Stimulated activated CD4-positive, alpha-beta T cell treated with anti-CD3 and anti-CD28 coated beads, TNF-alpha, amount 100 ng/mL, for 4 hours (primary cell): Measurements from ENCODE around the gene IRF4.

Experiments used
- DNase-seq, 3 experiments: peaks; one replicate each; pipeline ENCODE4 v3.0.0-alpha.2; 2020; ENCODE audit warnings: low read depth in 3 of 3

IRF4 gene

DNA sequence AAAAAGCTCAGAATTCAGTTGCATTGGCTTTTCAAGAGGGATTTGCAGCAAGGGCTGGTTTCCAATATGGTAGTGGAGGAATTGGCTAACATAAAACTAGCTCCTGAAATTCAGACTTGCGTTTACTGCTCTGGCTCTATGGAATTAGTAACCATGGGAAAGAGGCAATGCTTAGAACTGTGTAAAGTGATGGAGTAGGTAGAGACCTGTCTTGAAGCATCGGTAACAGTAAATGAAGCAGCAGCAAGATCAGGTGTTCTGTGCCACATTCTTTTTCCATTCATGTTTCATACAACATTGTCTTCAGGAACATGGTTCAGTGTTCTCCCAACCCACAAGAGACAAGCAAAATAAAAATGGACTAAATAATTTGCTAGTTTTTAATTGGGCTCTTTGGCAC lies 6.5 kb downstream of the IRF4 start:
- DNase-seq: no peak

DNA sequence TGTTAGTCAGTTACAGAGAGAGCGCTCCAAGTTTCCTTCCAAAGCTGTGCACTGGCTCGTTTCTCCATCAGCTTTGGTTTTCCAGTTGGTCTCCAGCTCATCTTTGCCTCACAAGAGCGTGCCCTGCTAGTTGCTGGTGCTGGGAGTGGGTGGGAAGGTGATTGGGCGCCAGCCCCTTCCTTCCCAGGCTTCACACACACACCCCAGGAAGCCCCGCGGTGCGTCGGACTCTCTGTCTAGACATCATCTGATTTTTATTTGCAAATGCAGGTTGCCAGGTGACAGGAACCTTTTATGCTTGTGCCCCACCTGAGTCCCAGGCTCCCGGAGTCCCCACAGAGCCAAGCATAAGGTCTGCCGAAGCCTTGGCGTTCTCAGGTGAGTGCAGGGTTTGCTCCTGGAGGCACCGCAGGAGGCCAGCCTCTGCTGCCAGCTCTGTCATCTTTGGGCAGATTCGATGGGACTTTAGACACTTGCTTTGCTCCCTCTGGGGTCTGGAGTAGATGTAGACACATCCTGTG lies 7.1 kb downstream of the IRF4 start:
- DNase-seq: no peak

DNA sequence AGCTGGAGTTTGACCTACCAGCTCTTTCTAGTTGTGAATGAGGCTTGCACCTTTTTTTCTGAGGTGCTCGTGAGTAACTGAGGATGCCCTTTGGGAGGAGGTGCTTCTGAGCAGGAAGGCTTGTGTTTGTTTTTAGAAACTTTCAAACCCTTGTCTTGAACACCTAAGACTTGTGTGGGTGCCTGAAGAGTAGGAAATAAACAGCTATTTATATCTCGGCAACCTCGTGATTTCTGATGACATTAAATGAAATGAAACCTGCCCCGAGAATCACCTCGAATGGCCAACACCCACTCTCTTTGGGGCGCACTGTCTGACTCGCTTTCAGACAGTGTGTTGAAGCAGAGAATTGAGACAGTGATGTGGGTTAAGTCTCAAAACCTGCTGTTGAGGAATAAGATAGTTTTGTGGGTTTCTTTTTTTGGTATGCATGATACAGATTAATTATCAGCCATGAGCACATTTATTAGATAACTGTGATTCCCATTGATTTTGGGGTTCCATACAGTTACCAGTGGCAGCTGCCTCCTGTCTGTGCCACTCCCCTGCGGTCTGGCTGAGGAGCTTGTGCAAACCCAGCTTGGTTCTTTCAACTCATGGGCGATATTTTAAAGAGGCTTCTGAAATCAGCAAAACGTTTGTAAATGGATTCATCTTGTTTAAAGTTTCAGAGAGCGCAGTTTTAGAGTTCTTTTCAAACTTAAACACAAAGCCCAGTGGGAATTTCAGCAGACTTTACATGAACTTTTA lies 8.4 kb downstream of the IRF4 start:
- DNase-seq: no peak

DNA sequence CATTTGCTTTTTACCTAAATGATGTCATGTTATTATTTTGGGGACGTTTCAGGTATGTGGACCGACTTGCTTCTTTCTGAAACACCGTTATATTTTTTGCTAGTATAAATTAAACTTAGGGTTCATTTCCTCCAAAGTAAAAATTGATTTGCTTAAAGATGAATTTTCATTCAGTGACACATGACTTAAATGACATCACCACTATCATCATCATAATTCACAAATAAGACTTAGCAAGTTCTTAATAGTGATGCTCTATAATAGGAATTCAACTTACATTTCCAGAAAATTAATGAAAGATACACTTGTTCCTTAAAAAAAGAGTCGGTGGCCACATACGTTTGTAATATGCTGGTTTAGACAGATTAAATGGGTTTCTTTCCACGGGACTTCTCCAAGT lies 9.3 kb downstream of the IRF4 start:
- no peak for DNase-seq

DNA sequence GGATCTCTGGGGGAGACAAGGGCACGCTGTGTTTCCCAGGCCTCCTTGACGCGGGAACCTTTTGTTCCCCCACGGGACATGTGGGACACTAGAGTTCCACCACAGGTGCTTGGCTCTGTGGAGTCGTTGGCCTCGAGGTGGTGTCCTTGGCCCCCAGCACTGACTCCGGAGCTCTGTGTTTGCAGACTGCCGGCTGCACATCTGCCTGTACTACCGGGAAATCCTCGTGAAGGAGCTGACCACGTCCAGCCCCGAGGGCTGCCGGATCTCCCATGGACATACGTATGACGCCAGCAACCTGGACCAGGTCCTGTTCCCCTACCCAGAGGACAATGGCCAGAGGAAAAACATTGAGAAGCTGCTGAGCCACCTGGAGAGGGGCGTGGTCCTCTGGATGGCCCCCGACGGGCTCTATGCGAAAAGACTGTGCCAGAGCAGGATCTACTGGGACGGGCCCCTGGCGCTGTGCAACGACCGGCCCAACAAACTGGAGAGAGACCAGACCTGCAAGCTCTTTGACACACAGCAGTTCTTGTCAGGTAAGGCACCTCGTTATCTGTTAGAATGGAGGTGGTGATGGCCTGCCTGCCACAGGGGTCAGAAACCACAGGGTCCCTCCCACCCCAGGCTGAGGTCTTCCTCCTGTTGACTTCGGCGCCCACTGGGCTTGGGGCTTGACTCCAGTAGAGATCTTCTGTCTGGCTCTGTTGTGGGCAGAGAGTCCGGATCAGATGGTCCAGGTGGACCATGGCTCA lies 9.9 kb downstream of the IRF4 start:
- no peak for DNase-seq

DNA sequence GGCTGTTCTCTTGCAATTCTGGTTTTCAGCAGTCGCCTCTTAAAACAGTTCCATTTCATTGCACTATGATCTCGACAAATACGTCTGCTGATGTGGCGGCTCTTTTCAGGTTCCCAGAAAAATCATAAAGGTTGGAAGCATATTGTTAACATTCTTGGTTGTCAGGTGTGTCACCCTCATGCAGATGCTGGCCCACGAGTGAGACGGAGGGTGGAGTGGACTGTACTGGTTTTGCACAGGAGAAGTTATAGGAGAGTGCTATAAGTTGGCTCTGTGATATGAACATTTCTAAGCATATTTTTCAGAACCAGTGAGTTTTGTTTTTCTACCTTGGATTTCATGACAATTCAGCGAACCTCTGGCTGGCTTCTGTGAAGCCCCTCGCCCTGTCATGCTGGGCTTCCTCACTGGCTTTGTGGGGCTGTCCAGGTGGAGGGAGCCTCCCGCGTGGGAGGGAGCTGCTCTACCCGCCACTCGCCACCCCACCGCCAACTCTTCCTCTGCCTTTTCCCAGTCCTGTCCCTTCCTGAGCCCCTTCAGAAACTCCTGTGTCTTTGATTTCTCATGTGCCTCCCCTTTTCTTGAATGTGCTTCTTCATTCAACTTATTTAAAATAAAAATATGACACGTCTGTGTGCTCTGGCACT lies 10.6 kb downstream of the IRF4 start:
- no peak for DNase-seq

DNA sequence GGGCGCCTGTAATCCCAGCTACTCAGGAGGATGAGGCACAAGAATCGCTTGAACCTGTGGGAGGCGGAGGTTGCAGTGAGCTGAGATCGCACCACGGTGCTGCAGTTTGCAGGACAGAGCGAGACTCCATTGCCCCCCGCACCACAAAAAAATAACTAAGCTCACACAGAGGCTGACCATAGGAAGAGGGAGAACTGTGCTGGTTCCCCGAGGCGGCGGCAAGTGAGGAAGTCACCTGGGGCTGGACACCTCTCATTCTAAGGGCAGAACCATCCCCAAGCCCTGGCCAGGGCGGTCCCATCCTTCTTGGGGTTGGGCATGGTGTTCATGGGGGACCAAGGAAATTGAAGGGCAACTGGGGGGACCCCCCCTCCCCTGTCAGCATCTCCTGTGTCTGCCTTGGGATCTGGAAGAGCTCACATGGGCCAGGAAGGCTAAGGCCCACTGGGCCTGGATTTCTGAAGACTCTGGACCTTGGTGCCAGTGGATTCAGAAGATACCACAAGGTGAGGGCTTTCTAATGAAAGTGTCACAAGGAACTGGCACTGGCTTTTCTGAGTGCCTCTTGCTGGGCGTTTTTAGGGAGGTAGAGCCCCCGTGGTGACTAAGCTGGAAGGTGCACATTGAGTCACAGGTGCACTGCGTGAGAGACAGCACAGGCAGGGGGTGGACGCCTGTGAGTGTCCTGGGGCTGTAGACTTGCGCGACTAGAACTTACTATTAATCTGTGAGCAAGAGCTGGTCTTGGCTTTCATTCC lies 11.5 kb downstream of the IRF4 start:
- peak in 1 of 3 experiments; percentile 54 for DNase-seq

DNA sequence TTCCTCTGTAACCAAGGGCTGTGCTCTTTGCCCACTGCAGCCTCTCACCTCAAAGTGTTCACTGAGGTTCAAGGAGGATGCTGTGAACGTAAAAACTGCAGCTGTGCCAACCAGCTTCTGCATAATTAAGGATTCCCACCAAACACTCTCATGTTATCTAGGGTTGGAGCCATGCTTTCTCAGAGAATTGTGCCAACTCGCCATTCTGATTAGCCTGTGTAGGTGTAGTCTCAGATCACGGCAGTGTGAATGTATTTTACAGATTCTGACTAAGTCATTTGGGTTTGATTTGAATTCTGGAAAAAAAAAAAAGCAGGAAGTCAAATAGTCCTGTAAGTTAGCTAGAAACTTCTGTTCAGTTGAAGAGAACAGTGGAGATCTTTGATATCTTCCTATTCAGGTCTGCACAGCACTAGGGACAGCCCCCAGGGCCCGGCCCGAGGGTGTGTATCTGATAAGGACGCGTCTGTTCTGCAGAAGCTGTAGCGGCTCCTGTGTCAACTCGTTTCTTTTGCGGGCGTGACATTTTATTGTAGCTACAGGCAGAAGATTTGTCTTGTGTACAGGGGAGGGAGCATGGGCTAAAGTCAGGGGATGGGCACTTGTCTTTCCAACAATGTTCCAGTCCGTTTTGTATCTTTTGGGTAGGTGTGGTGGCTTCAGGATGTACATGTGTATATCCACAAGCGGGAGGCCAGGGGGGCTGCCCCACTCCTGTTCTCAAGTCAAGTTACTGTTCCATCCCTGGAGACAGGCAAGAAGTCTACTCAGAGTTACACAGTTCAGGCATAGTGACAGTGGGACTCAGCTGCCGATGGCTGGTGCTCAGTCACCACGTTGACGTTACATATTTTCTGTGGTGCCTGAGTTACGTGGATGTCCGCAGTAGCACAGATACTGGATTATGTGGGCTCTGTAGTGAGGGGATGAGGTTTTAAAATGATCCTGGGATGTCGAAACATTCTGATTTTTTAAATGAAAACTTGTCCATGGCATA lies 12.4 kb downstream of the IRF4 start:
- DNase-seq: peak in 1 of 3 experiments; percentile 35

DNA sequence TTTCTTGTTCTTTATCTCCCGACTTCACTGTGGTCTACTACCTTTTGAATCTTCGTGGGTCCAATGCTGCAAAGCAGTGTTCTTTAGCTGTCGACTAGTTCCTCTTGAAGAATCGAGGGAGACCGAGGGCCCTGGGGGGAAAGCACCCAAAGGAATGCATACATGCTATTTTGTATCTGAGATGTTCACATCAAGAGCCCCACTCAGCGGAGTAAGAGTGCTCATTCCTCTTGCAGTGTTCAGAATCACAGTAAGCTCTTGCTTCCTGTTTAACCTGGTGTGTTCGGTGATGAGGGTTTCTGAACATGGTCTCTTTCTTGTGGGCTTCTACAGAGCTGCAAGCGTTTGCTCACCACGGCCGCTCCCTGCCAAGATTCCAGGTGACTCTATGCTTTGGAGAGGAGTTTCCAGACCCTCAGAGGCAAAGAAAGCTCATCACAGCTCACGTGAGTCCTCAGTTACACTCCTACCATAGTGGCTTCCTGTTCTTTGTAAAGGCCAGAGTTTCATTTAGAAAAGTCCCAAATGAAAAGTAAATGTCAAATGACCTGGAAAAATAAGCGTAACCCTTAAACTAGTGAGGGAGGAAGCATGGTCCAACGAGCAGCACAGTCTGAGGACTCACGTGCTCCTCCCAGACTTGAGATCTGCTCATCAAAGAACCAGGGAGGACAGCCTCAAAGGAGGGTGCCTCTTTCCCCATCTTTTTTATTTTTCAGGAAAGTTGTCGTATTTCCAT lies 13.3 kb downstream of the IRF4 start:
- no peak for DNase-seq

DNA sequence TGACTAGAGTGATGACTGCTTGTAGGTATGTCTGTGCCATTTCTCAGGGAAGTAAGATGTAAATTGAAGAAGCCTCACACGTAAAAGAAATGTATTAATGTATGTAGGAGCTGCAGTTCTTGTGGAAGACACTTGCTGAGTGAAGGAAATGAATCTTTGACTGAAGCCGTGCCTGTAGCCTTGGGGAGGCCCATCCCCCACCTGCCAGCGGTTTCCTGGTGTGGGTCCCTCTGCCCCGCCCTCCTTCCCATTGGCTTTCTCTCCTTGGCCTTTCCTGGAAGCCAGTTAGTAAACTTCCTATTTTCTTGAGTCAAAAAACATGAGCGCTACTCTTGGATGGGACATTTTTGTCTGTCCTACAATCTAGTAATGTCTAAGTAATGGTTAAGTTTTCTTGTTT lies 16.6 kb downstream of the IRF4 start:
- no peak for DNase-seq

DNA sequence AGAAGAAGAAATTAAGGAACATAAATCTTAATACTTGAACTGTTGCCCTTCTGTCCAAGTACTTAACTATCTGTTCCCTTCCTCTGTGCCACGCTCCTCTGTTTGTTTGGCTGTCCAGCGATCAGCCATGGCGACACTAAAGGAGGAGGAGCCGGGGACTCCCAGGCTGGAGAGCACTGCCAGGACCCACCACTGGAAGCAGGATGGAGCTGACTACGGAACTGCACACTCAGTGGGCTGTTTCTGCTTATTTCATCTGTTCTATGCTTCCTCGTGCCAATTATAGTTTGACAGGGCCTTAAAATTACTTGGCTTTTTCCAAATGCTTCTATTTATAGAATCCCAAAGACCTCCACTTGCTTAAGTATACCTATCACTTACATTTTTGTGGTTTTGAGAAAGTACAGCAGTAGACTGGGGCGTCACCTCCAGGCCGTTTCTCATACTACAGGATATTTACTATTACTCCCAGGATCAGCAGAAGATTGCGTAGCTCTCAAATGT lies 17.1 kb downstream of the IRF4 start:
- DNase-seq: no peak

DNA sequence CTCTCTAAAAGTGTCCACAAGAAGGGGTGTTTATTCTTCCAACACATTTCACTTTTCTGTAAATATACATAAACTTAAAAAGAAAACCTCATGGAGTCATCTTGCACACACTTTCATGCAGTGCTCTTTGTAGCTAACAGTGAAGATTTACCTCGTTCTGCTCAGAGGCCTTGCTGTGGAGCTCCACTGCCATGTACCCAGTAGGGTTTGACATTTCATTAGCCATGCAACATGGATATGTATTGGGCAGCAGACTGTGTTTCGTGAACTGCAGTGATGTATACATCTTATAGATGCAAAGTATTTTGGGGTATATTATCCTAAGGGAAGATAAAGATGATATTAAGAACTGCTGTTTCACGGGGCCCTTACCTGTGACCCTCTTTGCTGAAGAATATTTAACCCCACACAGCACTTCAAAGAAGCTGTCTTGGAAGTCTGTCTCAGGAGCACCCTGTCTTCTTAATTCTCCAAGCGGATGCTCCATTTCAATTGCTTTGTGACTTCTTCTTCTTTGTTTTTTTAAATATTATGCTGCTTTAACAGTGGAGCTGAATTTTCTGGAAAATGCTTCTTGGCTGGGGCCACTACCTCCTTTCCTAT lies 17.9 kb downstream of the IRF4 start:
- no peak for DNase-seq

DNA sequence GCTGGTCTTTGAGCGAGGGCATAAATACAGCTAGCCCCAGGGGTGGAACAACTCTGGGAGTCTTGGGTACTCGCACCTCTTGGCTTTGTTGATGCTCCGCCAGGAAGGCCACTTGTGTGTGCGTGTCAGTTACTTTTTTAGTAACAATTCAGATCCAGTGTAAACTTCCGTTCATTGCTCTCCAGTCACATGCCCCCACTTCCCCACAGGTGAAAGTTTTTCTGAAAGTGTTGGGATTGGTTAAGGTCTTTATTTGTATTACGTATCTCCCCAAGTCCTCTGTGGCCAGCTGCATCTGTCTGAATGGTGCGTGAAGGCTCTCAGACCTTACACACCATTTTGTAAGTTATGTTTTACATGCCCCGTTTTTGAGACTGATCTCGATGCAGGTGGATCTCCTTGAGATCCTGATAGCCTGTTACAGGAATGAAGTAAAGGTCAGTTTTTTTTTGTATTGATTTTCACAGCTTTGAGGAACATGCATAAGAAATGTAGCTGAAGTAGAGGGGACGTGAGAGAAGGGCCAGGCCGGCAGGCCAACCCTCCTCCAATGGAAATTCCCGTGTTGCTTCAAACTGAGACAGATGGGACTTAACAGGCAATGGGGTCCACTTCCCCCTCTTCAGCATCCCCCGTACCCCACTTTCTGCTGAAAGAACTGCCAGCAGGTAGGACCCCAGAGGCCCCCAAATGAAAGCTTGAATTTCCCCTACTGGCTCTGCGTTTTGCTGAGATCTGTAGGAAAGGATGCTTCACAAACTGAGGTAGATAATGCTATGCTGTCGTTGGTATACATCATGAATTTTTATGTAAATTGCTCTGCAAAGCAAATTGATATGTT lies 19.2 kb downstream of the IRF4 start:
- no peak for DNase-seq

DNA sequence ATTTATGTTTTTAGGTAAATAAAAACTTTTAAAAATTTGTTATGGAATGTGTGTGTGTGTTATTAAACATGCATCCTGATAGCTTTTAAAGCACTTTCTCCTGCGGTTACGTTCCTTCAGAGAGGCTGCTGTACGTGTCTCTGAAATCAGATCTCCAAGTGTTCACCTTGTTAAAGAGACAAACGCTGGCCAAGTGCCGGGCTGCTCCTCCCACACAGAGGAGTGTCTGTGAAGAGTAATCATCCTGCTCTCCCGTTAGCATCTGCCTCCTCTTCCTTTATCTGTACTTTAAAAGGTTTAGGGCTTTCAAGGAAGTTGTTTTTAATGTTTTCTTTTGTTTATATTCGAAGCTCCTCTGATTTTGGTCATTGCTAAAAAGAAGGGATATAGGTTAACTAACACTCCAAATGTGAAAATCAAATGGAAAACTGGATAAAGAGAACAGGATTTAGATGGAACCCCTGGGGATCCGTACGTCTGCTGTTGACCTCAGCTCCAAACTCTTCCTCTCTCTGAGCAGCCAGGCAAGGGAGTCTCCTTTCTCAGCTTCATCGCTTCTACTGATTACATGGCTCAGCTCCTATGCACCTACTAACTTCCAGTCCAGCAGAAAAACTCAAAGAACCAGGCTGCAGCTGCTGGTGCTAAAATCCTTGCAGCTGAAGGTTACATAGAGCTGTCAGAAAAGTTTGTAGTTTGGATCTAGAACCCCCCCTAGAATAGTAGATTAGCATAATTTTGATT lies 20.0 kb downstream of the IRF4 start:
- no peak for DNase-seq

DNA sequence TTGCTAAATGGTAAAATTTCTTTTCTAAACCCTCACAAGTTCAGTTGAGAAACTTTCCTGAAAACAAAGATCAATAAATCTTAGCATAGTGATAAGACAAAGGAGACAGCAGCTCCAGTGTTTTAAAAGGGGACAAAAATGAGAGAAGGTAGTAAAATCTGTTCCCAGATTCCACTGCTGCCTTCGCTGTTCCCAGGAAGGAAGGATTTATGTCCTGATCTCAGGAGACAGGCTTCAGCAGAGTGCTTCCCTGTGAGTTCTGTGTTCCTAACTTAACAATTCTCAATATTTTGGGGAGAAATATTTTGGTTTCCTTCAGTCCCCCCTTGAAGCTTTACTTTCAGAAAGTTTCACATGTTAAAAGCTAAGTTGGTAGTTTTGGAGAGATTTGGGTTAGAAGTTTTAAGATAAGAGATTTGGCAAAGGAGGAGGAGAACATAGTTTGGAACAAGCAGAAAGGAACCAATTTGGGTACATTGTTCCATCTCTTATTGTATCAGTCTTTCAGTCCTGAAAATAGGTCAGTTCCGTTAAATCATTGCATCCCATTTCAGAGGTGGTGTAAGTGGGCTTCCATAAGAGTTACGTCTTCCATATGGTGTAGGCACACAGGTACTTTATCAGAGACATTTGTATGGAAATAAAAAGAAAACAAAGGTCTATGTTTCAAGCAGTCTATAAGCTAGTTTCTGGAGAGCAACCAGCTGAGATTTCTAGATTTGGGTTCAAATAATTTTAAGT lies 20.8 kb downstream of the IRF4 start:
- no peak for DNase-seq

DNA sequence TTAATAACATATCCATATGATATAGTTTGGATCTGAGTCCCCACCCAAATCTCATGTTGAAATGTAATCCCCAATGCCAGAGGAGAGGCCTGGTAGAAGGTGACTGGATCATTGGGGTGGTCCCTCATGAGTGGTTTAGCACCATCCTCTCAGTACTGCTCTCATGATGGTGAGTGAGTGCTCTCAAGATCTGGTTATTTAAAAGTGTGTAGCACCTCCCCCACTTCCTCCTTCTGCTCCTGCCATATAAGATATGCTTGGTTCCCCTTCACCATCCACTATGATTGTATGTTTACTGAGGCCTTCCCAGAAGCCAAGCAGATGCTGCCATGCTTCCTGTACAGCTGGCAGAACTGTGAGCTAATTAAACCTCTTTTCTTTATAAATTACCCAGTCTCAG lies 22.9 kb downstream of the IRF4 start:
- DNase-seq: no peak

DNA sequence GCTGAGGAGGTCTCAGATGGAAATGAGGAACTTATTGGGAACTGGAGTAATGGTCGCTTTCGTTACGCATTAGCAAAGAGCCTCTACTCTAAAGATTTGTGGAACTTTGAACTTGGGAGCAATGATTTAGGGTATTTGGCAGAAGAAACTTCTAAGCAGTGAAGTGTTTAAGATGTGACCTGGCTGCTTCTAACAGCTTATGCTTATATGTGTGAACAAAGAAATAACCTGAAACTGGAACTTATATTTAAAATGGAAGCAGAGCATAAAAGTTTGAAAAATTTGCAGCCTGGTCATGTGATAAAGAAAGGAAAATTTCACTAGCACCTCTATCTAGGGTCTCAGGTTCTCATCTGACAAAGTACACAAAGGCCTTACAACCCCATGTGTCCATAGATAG lies 23.5 kb downstream of the IRF4 start:
- DNase-seq: no peak
